Vagina (tissue), 2 donors: Measurements from ENCODE around the gene TMEM248.

Source experiments
- POLR2A ChIP-seq, 2 donors: fragments of 450-650 bp; IDR thresholded peaks; one replicate each; pipeline ENCODE4 v1.6.1; 2017; ENCODE audit warnings: antibody characterized with exemption in 2 of 2, mild to moderate bottlenecking in 2 of 2, moderate library complexity in 2 of 2
- POLR2AphosphoS5 ChIP-seq, 2 donors: sonication (generic); formaldehyde crosslinking; IDR thresholded peaks; one replicate each; pipeline ENCODE4 v1.9.0; 2017; ENCODE audit warnings: antibody characterized with exemption in 2 of 2, mild to moderate bottlenecking in 2 of 2, low read depth in 1 of 2; ENCODE audit not compliant: insufficient read depth in 1 of 2

DNA sequence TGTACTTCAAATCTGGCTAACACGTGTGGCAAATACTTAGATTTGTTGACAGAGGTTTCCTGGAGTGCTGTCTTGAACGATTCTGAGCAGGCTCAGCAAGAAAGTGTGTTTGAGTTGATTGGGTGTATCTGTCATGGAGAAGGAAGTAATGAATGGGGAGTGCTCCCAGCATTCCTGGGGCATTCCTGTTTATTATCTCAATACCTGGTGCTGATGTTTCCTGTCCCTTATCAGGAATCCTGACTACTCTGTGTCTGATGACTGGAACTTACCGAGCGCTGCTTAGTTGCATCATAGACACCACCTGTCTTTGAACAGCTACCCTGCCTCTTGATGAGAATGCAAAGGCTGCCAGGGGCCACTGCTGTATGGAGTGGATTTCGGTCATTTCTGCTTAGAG lies 41.0 kb upstream of the TMEM248 start:
- no peak for TF ChIP-seq POLR2AphosphoS5 (IDR thresholded peaks at IDR 0.05; ENCODE audit: insufficient read depth in 1 of 2, low read depth in 1 of 2)
- TF ChIP-seq POLR2A (IDR thresholded peaks at IDR 0.05): no peak
